ENCODE results near the gene SEMA3F.

The SEMA3F gene

GRCh38 chr3:50171540-50172301 lies 16.6 kb downstream of the SEMA3F start:
- DNase-seq (ENCODE audit: low spot score) = no peak

DNA sequence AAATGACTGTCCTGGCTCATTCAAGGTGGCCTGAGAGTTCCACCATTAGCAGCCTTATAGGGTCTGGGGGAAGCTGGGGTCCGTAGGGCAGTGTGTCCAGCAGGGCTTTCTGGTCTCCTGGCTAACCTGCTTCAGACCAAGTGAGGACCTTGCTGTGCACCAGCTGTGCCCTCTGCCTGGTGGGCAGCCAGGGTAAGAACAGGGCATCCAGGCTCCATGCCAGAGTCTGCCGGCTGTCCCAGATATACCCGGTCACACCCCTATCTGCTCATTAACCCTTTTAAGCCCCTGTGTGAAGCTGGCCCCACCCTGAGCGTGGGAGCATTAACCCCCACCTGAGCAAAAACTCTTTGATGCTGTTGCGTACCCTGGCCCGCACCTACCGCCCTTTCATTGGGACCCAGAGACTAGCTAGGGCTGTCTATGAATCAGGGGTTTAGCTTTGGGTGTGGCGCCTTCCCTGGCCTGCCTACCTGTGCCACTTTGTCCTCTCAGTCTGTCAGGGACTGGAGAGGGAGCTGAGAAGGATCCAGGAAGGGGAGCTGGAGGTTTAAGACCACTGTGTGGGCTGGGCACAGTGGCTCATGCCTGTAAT lies 17.6 kb downstream of the SEMA3F start:
- DNase-seq (ENCODE audit: low spot score) = no peak

DNA sequence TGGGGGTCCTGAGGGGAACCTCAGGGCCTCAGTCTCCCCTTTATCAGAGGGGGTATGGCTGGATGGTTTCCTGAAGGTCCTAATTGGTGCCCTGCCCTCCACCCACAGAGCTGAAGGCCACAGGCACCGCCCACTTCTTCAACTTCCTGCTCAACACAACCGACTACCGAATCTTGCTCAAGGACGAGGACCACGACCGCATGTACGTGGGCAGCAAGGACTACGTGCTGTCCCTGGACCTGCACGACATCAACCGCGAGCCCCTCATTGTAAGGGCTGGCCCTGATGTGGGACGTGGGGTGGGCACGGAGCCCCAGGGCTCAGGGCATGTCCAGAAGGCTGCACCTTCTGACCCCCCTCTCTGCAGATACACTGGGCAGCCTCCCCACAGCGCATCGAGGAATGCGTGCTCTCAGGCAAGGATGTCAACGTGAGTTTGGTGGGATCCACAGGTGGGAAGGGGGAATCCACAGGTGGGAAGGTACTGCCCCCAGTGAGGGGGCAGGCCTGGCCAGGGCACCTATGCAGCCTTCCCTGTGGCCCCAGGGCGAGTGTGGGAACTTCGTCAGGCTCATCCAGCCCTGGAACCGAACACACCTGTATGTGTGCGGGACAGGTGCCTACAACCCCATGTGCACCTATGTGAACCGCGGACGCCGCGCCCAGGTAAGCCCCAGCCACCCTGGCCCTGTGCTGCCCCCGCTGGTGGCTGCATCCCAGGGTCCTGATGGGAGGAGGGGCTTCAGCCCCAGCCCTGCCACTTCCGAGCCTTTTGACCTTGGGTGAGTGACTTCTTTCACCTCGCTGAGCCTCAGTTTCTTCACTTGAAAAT lies 18.8 kb downstream of the SEMA3F start:
- no peak for DNase-seq (ENCODE audit: low spot score)

DNA sequence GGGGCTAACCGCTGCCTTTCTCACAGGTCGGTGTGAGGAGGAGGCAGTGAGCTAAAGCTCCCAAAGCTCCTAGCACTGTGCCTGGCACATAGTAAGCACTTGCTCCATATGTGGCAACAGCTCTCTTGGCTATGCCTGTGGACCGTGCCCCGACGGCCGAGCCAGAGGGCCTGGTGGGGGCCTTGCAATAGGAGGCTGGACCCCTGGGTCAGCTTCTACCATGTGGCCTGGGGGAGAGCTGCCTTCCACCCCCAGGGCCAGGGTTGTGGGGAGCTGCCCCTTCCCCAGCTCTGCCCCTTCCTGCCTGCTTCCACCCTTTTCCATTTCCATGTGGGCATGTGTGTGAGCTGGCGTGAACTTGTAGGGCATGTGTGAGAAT lies 19.4 kb downstream of the SEMA3F start:
- DNase-seq (ENCODE audit: low spot score) = no peak

DNA sequence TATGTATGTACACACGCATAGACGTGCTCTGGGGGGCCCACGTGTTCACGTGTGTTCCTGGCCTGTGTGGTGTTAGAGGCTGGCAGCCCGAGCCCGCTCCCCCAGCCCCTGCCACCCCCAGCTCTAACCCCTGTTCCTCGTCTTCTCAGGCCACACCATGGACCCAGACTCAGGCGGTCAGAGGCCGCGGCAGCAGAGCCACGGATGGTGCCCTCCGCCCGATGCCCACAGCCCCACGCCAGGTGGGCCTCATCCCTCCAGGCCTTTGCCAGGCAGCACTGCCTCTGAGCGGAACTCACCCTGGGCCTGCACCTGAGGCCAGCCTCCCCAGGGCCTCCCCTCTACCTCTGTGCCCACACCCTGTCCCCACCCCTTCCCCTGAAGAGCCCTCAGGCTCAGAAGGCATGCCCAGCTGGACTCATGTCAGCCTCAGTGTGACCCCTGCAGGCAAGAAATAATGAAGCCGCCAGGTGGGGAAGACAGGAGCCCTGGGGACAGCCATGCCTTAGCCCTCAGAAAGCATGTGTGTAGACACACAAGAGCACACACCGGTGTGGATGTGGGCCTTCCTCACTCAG lies 19.9 kb downstream of the SEMA3F start:
- DNase-seq (ENCODE audit: low spot score) = no peak

GRCh38 chr3:50177346-50177745 lies 22.2 kb downstream of the SEMA3F start:
- no peak for DNase-seq (ENCODE audit: low spot score)

DNA sequence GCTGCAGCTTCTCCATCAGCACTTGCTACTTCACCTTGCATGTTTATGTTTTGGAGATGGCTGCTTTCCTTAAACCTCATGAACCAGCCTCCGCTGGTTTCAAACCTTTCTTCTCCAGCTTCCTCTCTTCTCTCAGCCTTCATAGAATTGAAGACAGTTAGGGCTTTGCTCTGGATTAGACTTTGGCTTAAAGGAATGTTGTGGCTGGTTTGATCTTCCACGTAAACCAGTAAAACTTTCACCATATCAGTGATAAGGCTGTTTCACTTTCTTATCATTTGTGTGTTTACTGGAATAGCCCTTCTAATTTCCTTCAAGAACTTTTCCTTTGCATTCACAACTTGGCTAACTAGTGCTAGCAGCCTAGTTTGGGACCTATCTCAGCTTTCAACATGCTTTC lies 24.6 kb downstream of the SEMA3F start:
- peak; percentile 19 for DNase-seq (ENCODE audit: low spot score)

- no peak for DNase-seq (ENCODE audit: low spot score)
Observed at GRCh38 chr3:50181985-50182384, 26.9 kb downstream of the SEMA3F start.

- no peak for DNase-seq (ENCODE audit: low spot score)
Observed at GRCh38 chr3:50182533-50183099, 27.5 kb downstream of the SEMA3F start.

DNA sequence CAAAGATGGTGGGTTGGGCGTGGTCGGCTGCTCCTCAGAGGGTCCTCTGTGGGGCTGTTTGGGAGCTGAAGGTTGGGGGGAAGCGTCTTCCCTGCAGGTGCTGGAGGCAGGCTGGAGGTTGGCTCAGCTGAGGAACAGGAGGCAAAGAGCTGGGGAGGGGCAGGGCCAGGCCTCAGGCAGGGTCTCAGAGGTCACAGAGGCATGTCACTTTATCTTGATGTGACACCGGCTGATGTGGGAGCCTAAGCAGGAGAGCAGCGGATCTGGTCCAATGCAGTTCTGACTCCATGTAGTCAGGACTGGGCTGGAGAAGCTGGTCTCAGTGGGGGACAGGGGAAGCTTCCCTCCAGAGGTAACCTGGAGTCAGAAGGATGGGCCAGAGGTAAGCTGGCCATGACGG lies 28.6 kb downstream of the SEMA3F start:
- DNase-seq (ENCODE audit: low spot score) = no peak

GRCh38 chr3:50184242-50184978 lies 29.3 kb downstream of the SEMA3F start:
- DNase-seq (ENCODE audit: low spot score) = no peak

DNA sequence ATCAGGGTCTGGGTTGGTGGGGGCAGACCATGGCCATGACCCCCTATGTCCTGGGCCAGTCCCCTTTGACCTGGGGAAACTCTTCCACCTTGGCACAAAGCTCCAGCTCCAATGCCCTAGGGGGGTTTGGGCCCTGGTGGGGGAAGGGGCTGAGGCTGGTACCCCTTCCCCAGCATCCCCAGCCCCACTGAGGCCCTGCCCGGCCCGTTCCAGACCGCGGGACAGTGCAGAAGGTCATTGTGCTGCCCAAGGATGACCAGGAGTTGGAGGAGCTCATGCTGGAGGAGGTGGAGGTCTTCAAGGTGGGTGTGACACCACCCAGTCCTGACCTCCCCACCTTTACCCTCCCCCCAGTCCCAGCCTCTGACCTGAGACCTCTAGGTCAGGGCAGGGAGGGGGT lies 30.1 kb downstream of the SEMA3F start:
- no peak for DNase-seq (ENCODE audit: low spot score)

DNA sequence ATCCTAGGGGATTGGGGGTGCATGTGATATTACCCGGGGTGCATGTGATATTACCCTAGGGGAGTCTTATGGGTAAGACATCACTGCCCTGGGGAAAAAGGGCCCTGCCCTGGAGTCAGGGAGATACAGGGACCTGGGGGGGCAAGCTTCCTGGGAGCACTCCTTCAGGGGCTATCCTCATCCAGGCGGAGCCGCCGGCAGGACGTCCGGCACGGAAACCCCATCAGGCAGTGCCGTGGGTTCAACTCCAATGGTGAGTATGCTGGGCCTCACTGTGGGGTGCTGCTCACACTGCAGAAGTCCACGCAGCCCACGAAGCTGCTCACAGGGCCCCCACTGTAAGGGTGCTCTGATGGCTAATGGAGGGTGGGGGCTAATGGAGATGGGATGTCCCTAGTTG lies 31.0 kb downstream of the SEMA3F start:
- no peak for DNase-seq (ENCODE audit: low spot score)

- no peak for DNase-seq (ENCODE audit: low spot score)
Observed at GRCh38 chr3:50187750-50188149, 32.6 kb downstream of the SEMA3F start.

GRCh38 chr3:50189274-50189673 lies 34.1 kb downstream of the SEMA3F start:
- DNase-seq (ENCODE audit: low spot score) = peak; percentile 39

DNA sequence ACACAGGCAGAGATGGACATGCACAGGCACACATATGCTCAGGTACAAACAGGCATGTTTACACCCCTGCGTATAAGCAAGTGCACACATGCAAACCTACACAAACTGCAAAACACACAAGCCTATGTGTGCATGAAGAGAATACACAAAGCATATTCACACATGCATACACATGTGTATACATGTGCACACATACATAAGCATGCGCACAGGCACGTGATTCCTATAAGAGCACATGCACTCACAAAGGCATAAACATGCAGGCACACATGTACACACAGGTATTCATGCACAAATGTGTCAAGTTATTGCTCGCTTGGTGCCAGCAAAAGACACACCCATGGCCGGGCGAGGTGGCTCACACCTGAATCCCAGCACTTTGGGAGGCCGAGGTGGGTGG lies 34.9 kb downstream of the SEMA3F start:
- DNase-seq (ENCODE audit: low spot score) = no peak

DNA sequence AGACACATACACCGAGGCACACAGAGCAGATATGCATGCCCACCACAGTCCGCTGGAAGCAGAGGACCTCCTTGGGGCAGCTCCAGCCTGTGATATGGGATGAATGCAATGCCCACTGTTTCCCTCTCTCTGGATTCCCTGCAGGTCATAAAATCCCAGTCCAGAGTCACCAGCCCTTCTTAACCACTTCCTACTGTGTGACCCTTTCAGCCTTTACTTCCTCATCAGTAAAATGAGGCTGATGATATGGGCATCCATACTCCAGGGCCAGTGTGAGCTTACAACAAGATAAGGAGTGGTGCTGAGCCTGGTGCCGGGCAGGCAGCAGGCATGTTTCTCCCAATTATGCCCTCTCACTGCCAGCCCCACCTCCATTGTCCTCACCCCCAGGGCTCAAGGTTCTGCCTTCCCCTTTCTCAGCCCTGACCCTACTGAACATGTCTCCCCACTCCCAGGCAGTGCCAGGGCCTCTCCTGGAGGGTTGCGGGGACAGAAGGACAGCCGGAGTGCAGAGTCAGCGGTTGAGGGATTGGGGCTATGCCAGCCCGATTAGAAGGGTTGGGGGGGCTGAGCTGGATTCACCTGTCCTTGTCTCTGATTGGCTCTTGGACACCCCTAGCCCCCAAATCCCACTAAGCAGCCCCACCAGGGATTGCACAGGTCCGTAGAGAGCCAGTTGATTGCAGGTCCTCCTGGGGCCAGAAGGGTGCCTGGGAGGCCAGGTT lies 36.0 kb downstream of the SEMA3F start, which contains the start of gene GNAT1:
Gene GNAT1, plus strand, starts transcription at position 675 of the 725 bp plus-strand sequence. CDS start 116 bp downstream, outside the sequence.
- no peak for DNase-seq (ENCODE audit: low spot score)

DNA sequence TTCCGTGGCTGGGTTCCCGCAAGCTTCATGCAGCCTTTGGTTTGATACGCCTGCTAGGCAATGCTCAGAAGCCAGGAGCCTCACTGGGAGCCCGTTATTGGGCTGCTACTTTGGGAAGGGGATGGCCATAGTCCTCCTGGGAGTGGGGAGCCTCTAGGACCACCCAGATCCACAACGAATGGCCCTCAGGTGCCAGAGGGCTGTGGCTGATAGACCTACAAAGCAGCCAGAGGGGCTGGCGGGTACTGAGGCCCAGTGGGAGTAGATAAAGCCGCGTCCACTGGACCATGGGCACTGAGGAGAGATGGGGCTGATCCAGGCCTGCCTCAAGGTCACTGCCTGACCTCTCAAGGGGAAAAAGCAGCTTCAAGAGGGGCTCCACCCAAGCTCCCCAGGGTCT lies 37.0 kb downstream of the SEMA3F start:
- DNase-seq (ENCODE audit: low spot score) = no peak

- DNase-seq (ENCODE audit: low spot score) = peak; percentile 57
Observed at GRCh38 chr3:50192689-50193141, 37.6 kb downstream of the SEMA3F start.

DNA sequence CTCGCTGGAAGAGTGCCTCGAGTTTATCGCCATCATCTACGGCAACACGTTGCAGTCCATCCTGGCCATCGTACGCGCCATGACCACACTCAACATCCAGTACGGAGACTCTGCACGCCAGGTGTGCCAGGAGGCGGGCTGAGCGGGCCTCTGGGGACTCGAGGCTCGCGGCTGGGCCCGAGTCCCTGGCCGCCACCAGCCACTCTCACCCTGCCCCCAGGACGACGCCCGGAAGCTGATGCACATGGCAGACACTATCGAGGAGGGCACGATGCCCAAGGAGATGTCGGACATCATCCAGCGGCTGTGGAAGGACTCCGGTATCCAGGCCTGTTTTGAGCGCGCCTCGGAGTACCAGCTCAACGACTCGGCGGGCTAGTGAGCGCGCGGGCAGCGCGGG lies 38.2 kb downstream of the SEMA3F start:
- DNase-seq (ENCODE audit: low spot score) = no peak

GRCh38 chr3:50193746-50194127 lies 38.6 kb downstream of the SEMA3F start:
- no peak for DNase-seq (ENCODE audit: low spot score)
